SK-N-SH (cell line): ENCODE measurements around the gene SIDT1. TPM values are rescaled to one million over a fixed set of nuclear protein-coding genes. Genes with fewer than 3 reads are reported as not detected.

ENCODE experiments used
- CTCF ChIA-PET: fragments of 300-600, 350-600 bp; formaldehyde crosslinking; extraction: SDS; loops from one replicate; lab custom pipeline; 2021; lab: Yijun Ruan, JAX
- POLR2A ChIA-PET: fragments of 350-600 bp; sonication (Branson Sonifier 250); formaldehyde crosslinking; extraction: SDS; loops from one replicate; lab custom pipeline; 2020; ENCODE audit warnings: antibody characterized with exemption, inconsistent platforms; lab: Yijun Ruan, JAX
- DNase-seq: peaks from one replicate; pipeline ENCODE4 v3.0.0; 2012
- H2AFZ ChIP-seq: fragments of 200-600 bp; sonication (generic); 2 replicates; pipeline ENCODE4 v1.8.1; 2016; ENCODE audit warnings: antibody characterized with exemption, mild to moderate bottlenecking, low read depth
- H3F3A ChIP-seq: fragments of 200-600 bp; sonication (generic); replicated peaks from 2 replicates; pipeline ENCODE3; 2016; ENCODE audit warnings: antibody characterized with exemption, mild to moderate bottlenecking; ENCODE audit not compliant: insufficient read depth
- H3K27ac ChIP-seq, 2 experiments: fragments of 200-500 bp in 1 of 2; fragments of 200-600 bp in 1 of 2; sonication (Bioruptor generic) in 1 of 2; sonication (generic), shearing (Covaris generic) in 1 of 2; 2 replicates each; pipeline versions ENCODE4 v1.5.1 to v1.6.1; 2014 to 2016; ENCODE audit warnings: low read depth in 2 of 2, inconsistent platforms in 1 of 2, low read length in 1 of 2, mild to moderate bottlenecking in 1 of 2, mixed read lengths in 1 of 2
- H3K27me3 ChIP-seq: fragments of 200-600 bp; sonication (generic), shearing (Covaris generic); 2 replicates; pipeline ENCODE4 v1.6.1; 2016; ENCODE audit warnings: mixed run types; ENCODE audit not compliant: insufficient read depth
- H3K36me3 ChIP-seq, 2 experiments: fragments of 200-500 bp in 1 of 2; fragments of 200-600 bp in 1 of 2; sonication (Bioruptor generic) in 1 of 2; sonication (generic) in 1 of 2; replicated peaks in 1 of 2; 2 replicates each; pipeline versions ENCODE3 to v1.5.1; 2014 to 2016; ENCODE audit warnings: low read length in 1 of 2, mild to moderate bottlenecking in 1 of 2; ENCODE audit not compliant: insufficient read depth in 2 of 2, control insufficient read depth in 1 of 2
- H3K4me1 ChIP-seq, 2 experiments: fragments of 200-500 bp in 1 of 2; fragments of 200-600 bp in 1 of 2; sonication (Bioruptor generic) in 1 of 2; sonication (generic), shearing (Covaris generic) in 1 of 2; 2 replicates each; pipeline versions ENCODE4 v1.5.1 to v1.6.1; 2014 to 2016; ENCODE audit warnings: low read depth in 1 of 2, low read length in 1 of 2, mixed run types in 1 of 2; ENCODE audit not compliant: insufficient read depth in 2 of 2, control insufficient read depth in 1 of 2
- H3K4me2 ChIP-seq: fragments of 200-600 bp; sonication (generic), shearing (Covaris generic); 2 replicates; pipeline ENCODE4 v1.6.1; 2017; ENCODE audit warnings: mixed run types
- H3K4me3 ChIP-seq, 2 experiments: fragments of 200-500 bp in 1 of 2; fragments of 200-600 bp in 1 of 2; sonication (Bioruptor generic) in 1 of 2; sonication (generic), shearing (Covaris generic) in 1 of 2; 2 replicates each; pipeline versions ENCODE4 v1.5.1 to v1.8.1; 2014 to 2016; ENCODE audit warnings: low read depth in 2 of 2, inconsistent platforms in 1 of 2, low read length in 1 of 2, mild to moderate bottlenecking in 1 of 2, mixed read lengths in 1 of 2, moderate library complexity in 1 of 2
- H3K79me2 ChIP-seq: fragments of 200-600 bp; sonication (generic); 2 replicates; pipeline ENCODE4 v1.8.1; 2017; ENCODE audit warnings: mild to moderate bottlenecking; ENCODE audit not compliant: insufficient read depth
- H3K9ac ChIP-seq: fragments of 200-600 bp; sonication (generic); 2 replicates; pipeline ENCODE4 v1.6.1; 2017; ENCODE audit warnings: mixed run types
- H3K9me2 ChIP-seq: fragments of 200-600 bp; sonication (generic); 2 replicates; pipeline ENCODE4 v1.6.1; 2017; ENCODE audit warnings: mixed run types
- H3K9me3 ChIP-seq: fragments of 200-600 bp; sonication (generic); 2 replicates; pipeline ENCODE4 v1.6.1; 2017; ENCODE audit warnings: mixed run types, mild to moderate bottlenecking, moderate library complexity
- H4K20me1 ChIP-seq: fragments of 200-600 bp; sonication (generic); 2 replicates; pipeline ENCODE4 v1.6.1; 2017; ENCODE audit warnings: mild to moderate bottlenecking, mixed run types; ENCODE audit not compliant: insufficient read depth
- CTCF ChIP-seq: fragments of 200-600 bp; sonication (generic); IDR thresholded peaks from 2 replicates; pipeline ENCODE4 v1.6.1; 2017; ENCODE audit warnings: antibody characterized with exemption, mild to moderate bottlenecking, moderate library complexity
- ELF1 ChIP-seq: IDR thresholded peaks from 2 replicates; pipeline ENCODE4 v1.4.0; 2012
- EP300 ChIP-seq, 2 experiments: IDR thresholded peaks; 2 replicates each; pipeline versions ENCODE4 v1.4.0 to v1.6.1; 2012; ENCODE audit warnings: borderline replicate concordance in 1 of 2, low read depth in 1 of 2, low read length in 1 of 2
- FOXJ3 ChIP-seq: sonication (generic); formaldehyde crosslinking; IDR thresholded peaks from 2 replicates; pipeline ENCODE4 v1.5.1; 2020; ENCODE audit warnings: mild to moderate bottlenecking, missing genetic modification reagents
- FOXM1 ChIP-seq: IDR thresholded peaks from 2 replicates; pipeline ENCODE4 v1.4.0; 2012; ENCODE audit warnings: low read depth, mild to moderate bottlenecking
- GATA2 ChIP-seq: sonication (generic); formaldehyde crosslinking; IDR thresholded peaks from 2 replicates; pipeline ENCODE4 v1.5.0; 2020; ENCODE audit warnings: mild to moderate bottlenecking, missing genetic modification reagents
- MEF2A ChIP-seq: IDR thresholded peaks from 2 replicates; pipeline ENCODE4 v1.4.0; 2012; ENCODE audit warnings: low read depth, borderline replicate concordance
- NFIC ChIP-seq: IDR thresholded peaks from 2 replicates; pipeline ENCODE4 v1.4.0; 2012; ENCODE audit warnings: borderline replicate concordance
- NRF1 ChIP-seq: IDR thresholded peaks from 2 replicates; pipeline ENCODE4 v1.6.1; 2012; ENCODE audit warnings: low read depth, mild to moderate bottlenecking, low read length
- POLR2AphosphoS5 ChIP-seq: IDR thresholded peaks from 2 replicates; pipeline ENCODE4 v1.6.1; 2012; ENCODE audit warnings: low read depth, low read length
- RAD21 ChIP-seq: IDR thresholded peaks from 2 replicates; pipeline ENCODE4 v1.6.1; 2012; ENCODE audit warnings: mild to moderate bottlenecking, low read length
- RCOR1 ChIP-seq: fragments of 150-350 bp; IDR thresholded peaks from 2 replicates; pipeline ENCODE4 v1.6.1; 2017; ENCODE audit warnings: antibody characterized with exemption, low read length
- REST ChIP-seq: IDR thresholded peaks from 2 replicates; pipeline ENCODE4 v1.6.1; 2012; ENCODE audit warnings: mild to moderate bottlenecking, low read depth, low read length, moderate library complexity
- RFX5 ChIP-seq: IDR thresholded peaks from 2 replicates; pipeline ENCODE4 v1.6.1; 2012; ENCODE audit warnings: mild to moderate bottlenecking, improper control_type of control experiment, low read length
- SMC3 ChIP-seq: IDR thresholded peaks from 2 replicates; pipeline ENCODE4 v1.6.1; 2012; ENCODE audit warnings: low read depth, low read length, improper control_type of control experiment
- TCF12 ChIP-seq: IDR thresholded peaks from 2 replicates; pipeline ENCODE4 v1.4.0; 2012
- USF2 ChIP-seq: fragments of 150-350 bp; IDR thresholded peaks from 2 replicates; pipeline ENCODE4 v1.6.1; 2017; ENCODE audit warnings: antibody characterized with exemption, low read length, low read depth, borderline replicate concordance
- WGBS: methylation state at CpG from one replicate; pipeline ENCODE4 v1.1.6; 2017; ENCODE audit warnings: low lambda C conversion rate; 5-methylcytosine and 5-hydroxymethylcytosine counted together
- polyA plus RNA-seq, 3 experiments: library from polyadenylated mRNA; depleted of rRNA; stranded (reverse); fragments of >200 nt; gene quantifications; 2 replicates each; pipeline ENCODE4 v1.2.3, GENCODE V29; 2012

The SIDT1 gene
- polyA plus RNA-seq, 1 of the 3 experiments (the other 2 are of a cell fraction) = 0.02 TPM

- WGBS = 78% methylated on average over 11 of the region's 11 CpGs
- H3K79me2 ChIP-seq = no peaks in the 10 kb centered on the region
- no peaks in the 10 kb centered on the region for H3F3A ChIP-seq
- POLR2A ChIA-PET = no interaction called here
- no peaks in the 10 kb centered on the region for H3K27me3 ChIP-seq
- no peak overlapping the region for H3K9ac ChIP-seq
- no peaks in the 10 kb centered on the region for H4K20me1 ChIP-seq
- CTCF ChIA-PET = interaction anchor here (1.1 to 1.4 kb wide), 2 partner anchors 26 to 109 kb away, joined by 3 to 4 read pairs; no protein-coding TSS in a partner anchor
- no peak for DNase-seq
- no peaks in the 10 kb centered on the region for H3K36me3 ChIP-seq
- no peak for TF ChIP-seq SMC3
- no peak for TF ChIP-seq TCF12
- no peak for TF ChIP-seq RFX5
- TF ChIP-seq ELF1 = no peak
- TF ChIP-seq POLR2AphosphoS5 = no peak
- TF ChIP-seq FOXM1 = no peak
- TF ChIP-seq GATA2 (CRISPR knock-in tag) = no peak
- TF ChIP-seq RAD21 = no peak
- TF ChIP-seq RCOR1 = no peak
- no peaks in the 10 kb centered on the region for H3K9me2 ChIP-seq
- H3K9me3 ChIP-seq = no peaks in the 10 kb centered on the region
- no peak overlapping the region for H2AFZ ChIP-seq
- H3K4me2 ChIP-seq = no peak overlapping the region
- H3K27ac ChIP-seq = no peak overlapping the region
- H3K4me1 ChIP-seq = no peaks in the 10 kb centered on the region; a peak in 1 of 4 replicates
- no peak overlapping the region for H3K4me3 ChIP-seq
These were observed 70.5 kb downstream of the SIDT1 start for GRCh38 chr3:113602836-113603235.

- Histone ChIP-seq H3K79me2 (no peaks in the 10 kb centered on the region), H3K4me1 (no peaks in the 10 kb centered on the region), H3K36me3 (no peaks in the 10 kb centered on the region)
- no peak for TF ChIP-seq MEF2A
- TF ChIP-seq, all 33 proteins: peak for 0
- H3K4me3 ChIP-seq = no peak overlapping the region
- ChIA-PET POLR2A (no interaction called here), CTCF (interaction anchor here (1.1 to 1.3 kb wide), 2 partner anchors 10 to 29 kb away, joined by 3 to 4 read pairs; no protein-coding TSS in a partner anchor)
- H3K27me3 ChIP-seq = no peaks in the 10 kb centered on the region
- no peak for DNase-seq
- H3K9me2 ChIP-seq = no peaks in the 10 kb centered on the region
- no peak overlapping the region for H2AFZ ChIP-seq
- no peak overlapping the region for H3K9ac ChIP-seq
- WGBS = 37% methylated on average over 6 of the region's 8 CpGs
- H3F3A ChIP-seq = no peaks in the 10 kb centered on the region
- H3K4me2 ChIP-seq = no peak overlapping the region
- no peaks in the 10 kb centered on the region for H4K20me1 ChIP-seq
- H3K27ac ChIP-seq = no peak overlapping the region
- no peaks in the 10 kb centered on the region for H3K9me3 ChIP-seq
These were observed 74.3 kb downstream of the SIDT1 start for GRCh38 chr3:113606539-113607218.

- Histone ChIP-seq H3K9ac (no peak overlapping the region), H3K9me2 (no peaks in the 10 kb centered on the region), H3K4me2 (no peak overlapping the region), H4K20me1 (no peaks in the 10 kb centered on the region), H3K36me3 (no peaks in the 10 kb centered on the region), H3F3A (no peaks in the 10 kb centered on the region), H3K4me1 (no peaks in the 10 kb centered on the region), H3K27ac (no peak overlapping the region), H2AFZ (no peak overlapping the region), H3K4me3 (no peak overlapping the region), H3K79me2 (no peaks in the 10 kb centered on the region), H3K9me3 (no peaks in the 10 kb centered on the region), H3K27me3 (no peaks in the 10 kb centered on the region; the same call in 1 of the 2 replicates)
- WGBS = 51% methylated on average over 5 of the region's 5 CpGs
- CTCF ChIA-PET = interaction anchor here (1.1 kb wide), 1 partner anchor 30 kb away, joined by 4 read pairs; no protein-coding TSS in a partner anchor
- POLR2A ChIA-PET = no interaction called here
- no peak for DNase-seq
- TF ChIP-seq USF2 (no peak), REST (no peak), CTCF (no peak), NFIC (no peak), FOXJ3 (CRISPR knock-in tag) (no peak), RAD21 (no peak), NRF1 (no peak), RCOR1 (no peak), EP300 (IDR thresholded peaks at IDR 0.05; ENCODE audit: borderline replicate concordance in 1 of 2, low read depth in 1 of 2, low read length in 1 of 2) (no peak), RFX5 (no peak)
These were observed 74.9 kb downstream of the SIDT1 start for GRCh38 chr3:113607219-113607596.
